OCI-LY7 (cell line): ENCODE data around the gene CCDC78. TPM values are rescaled to one million over a fixed set of nuclear protein-coding genes. Genes with fewer than 3 reads are reported as not detected.

Source experiments
- BruUV-seq: library from RNA; stranded (reverse); fragments of 400-500 nt; replicated peaks from 2 replicates; lab custom pipeline; 2021; lab: Mats Ljungman, UMichigan
- CTCF ChIA-PET: fragments of 300-600 bp; sonication (Branson Sonifier 250); formaldehyde crosslinking; loops from one replicate; lab custom pipeline; 2022; ENCODE audit warnings: antibody characterized with exemption; ENCODE audit not compliant: unreplicated experiment; lab: Charles Lee
- POLR2A ChIA-PET: fragments of 300-600 bp; sonication (Branson Sonifier 250); formaldehyde crosslinking; loops from one replicate; lab custom pipeline; 2022; ENCODE audit warnings: antibody characterized with exemption; lab: Charles Lee
- DNase-seq: peaks from one replicate; pipeline ENCODE4 v3.0.0-alpha.2; 2015; ENCODE audit warnings: low spot score
- H2AFZ ChIP-seq: fragments of 200-600 bp; sonication (generic), shearing (Covaris generic); 2 replicates; pipeline ENCODE4 v1.6.1; 2014; ENCODE audit warnings: mild to moderate bottlenecking, antibody characterized with exemption, low read length, moderate library complexity
- H3K27ac ChIP-seq: fragments of 200-600 bp; sonication (generic); 2 replicates; pipeline ENCODE4 v1.5.1; 2014; ENCODE audit warnings: mixed run types, low read depth, mild to moderate bottlenecking, moderate library complexity, low read length, inconsistent platforms; ENCODE audit not compliant: poor library complexity, severe bottlenecking
- H3K36me3 ChIP-seq: fragments of 200-600 bp; sonication (generic); 2 replicates; pipeline ENCODE4 v1.6.1; 2014; ENCODE audit warnings: mild to moderate bottlenecking, antibody characterized with exemption, low read length, moderate library complexity, mixed read lengths; ENCODE audit not compliant: insufficient read depth
- H3K4me1 ChIP-seq: fragments of 200-600 bp; sonication (generic); 2 replicates; pipeline ENCODE4 v1.5.1; 2014; ENCODE audit warnings: mild to moderate bottlenecking, low read length; ENCODE audit not compliant: insufficient read depth, poor library complexity, severe bottlenecking
- H3K4me2 ChIP-seq: fragments of 200-600 bp; sonication (generic); 2 replicates; pipeline ENCODE4 v1.6.1; 2014; ENCODE audit warnings: mild to moderate bottlenecking, low read length
- H3K4me3 ChIP-seq: fragments of 200-600 bp; sonication (generic); 2 replicates; pipeline ENCODE4 v1.5.1; 2014; ENCODE audit warnings: mild to moderate bottlenecking, low read depth, low read length; ENCODE audit not compliant: poor library complexity, severe bottlenecking
- H3K79me2 ChIP-seq: fragments of 200-600 bp; sonication (generic); 2 replicates; pipeline ENCODE4 v1.6.1; 2016; ENCODE audit warnings: low read depth, mild to moderate bottlenecking, low read length, moderate library complexity, mixed read lengths; ENCODE audit not compliant: insufficient read depth
- H3K9me2 ChIP-seq: fragments of 200-600 bp; sonication (generic); 2 replicates; pipeline ENCODE4 v1.6.1; 2016; ENCODE audit warnings: mild to moderate bottlenecking, low read length, mixed read lengths; ENCODE audit not compliant: insufficient read depth
- H3K9me3 ChIP-seq: fragments of 200-600 bp; sonication (generic); 2 replicates; pipeline ENCODE4 v1.6.1; 2014; ENCODE audit warnings: mild to moderate bottlenecking, mixed run types, low read length, mixed read lengths
- H4K20me1 ChIP-seq: fragments of 200-600 bp; sonication (generic); 2 replicates; pipeline ENCODE4 v1.6.1; 2014; ENCODE audit warnings: mild to moderate bottlenecking, antibody characterized with exemption, low read length, moderate library complexity, mixed read lengths; ENCODE audit not compliant: insufficient read depth
- CTCF ChIP-seq: fragments of 200-600 bp; sonication (generic); conservative IDR thresholded peaks from 2 replicates; pipeline ENCODE4 v1.5.1; 2014; ENCODE audit warnings: mild to moderate bottlenecking, antibody characterized with exemption, low read length, moderate library complexity, mixed read lengths
- EZH2phosphoT487 ChIP-seq: fragments of 200-600 bp; sonication (generic); IDR thresholded peaks from 2 replicates; pipeline ENCODE4 v1.6.1; 2018; ENCODE audit warnings: low read depth, borderline replicate concordance, mild to moderate bottlenecking, mixed run types, antibody characterized with exemption, low read length, moderate library complexity, mixed read lengths
- intact Hi-C: fragments of 100-400 bp; cut with micrococcal nuclease; formaldehyde crosslinking; loops from one replicate; pipeline ENCODE4 v1.10.0; 2022; ENCODE audit not compliant: unreplicated experiment
- total RNA-seq, 2 experiments: library from RNA; depleted of rRNA in 1 of 2; stranded (reverse); fragments of >200 nt in 1 of 2; shearing (Covaris generic) in 1 of 2; gene quantifications; 2 replicates each; pipeline ENCODE4 v1.2.3, GENCODE V29; 2014 to 2022

The CCDC78 gene
- total RNA-seq, 2 experiments from 2014 or later = 25.8 to 57.9 TPM

DNA sequence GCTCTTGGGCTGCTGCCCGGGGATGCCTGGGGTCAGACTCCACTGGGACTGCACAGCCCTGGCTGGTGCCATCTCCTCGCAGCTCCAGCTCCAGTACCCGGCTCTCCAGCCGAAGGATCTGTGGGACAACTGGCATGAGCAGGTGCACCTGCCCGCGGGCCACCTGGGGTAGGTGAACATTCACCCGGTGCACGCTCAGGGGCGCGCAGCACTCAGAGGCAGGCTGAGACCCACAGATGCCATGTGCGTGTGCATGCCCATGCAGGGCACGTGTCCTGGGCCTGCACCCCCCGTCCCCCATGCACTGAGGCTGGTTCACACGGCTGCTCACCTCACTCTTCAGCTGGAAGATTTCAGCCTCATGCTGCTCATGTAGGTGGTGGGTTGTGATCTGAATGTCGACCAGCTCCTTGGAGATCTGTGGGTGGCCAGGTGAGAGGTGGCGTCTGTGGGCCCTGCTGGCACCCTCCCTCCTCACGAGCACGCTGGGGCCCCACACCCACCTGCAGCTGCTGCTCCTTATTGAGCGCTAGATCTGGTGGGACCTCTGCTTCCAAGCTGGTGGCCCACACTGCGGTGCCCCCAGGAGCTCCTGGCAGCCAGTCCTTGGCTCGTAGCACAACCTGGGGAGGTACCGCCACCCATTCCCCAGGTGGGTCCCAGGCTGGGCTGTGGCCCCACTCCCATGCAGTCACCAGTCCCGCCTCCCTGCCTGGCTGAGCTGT lies 618 bp downstream of the CCDC78 start:
- Histone ChIP-seq H3K4me3 (no peak overlapping the region), H3K4me2 (peak overlapping the region; percentile 100), H3K27ac (peak overlapping the region; percentile 71), H4K20me1 (no peaks in the 10 kb centered on the region), H3K36me3 (peaks cover 23% of the 10 kb centered on the region; the same call in 1 of the 2 replicates), H3K4me1 (peaks cover 48% of the 10 kb centered on the region), H3K9me3 (no peaks in the 10 kb centered on the region), H3K9me2 (no peaks in the 10 kb centered on the region), H2AFZ (no peak overlapping the region), H3K79me2 (no peaks in the 10 kb centered on the region)
- POLR2A ChIA-PET = interaction anchor here (1.7 kb wide), 1 partner anchor 11 kb away, joined by 6 read pairs; no protein-coding TSS in a partner anchor
- CTCF ChIA-PET = no interaction called here
- DNase-seq = no peak
- TF ChIP-seq EZH2phosphoT487 (no peak), CTCF (no peak)
- BruUV-seq = no TSS peak
- intact Hi-C loops = no loop called here

- no TSS peak for BruUV-seq
- ChIA-PET POLR2A (interaction anchor here (1.7 kb wide), 1 partner anchor 12 kb away, joined by 6 read pairs; no protein-coding TSS in a partner anchor), CTCF (no interaction called here)
- Histone ChIP-seq H3K4me1 (peaks cover 50% of the 10 kb centered on the region), H2AFZ (no peak overlapping the region), H3K79me2 (no peaks in the 10 kb centered on the region), H3K4me3 (no peak overlapping the region), H3K36me3 (peaks cover 17% of the 10 kb centered on the region; the same call in 1 of the 2 replicates), H4K20me1 (no peaks in the 10 kb centered on the region), H3K9me2 (no peaks in the 10 kb centered on the region), H3K27ac (no peak overlapping the region), H3K4me2 (peak overlapping the region; percentile 27), H3K9me3 (no peaks in the 10 kb centered on the region)
- intact Hi-C loops = no loop called here
- TF ChIP-seq EZH2phosphoT487 (no peak), CTCF (no peak)
- no peak for DNase-seq
Measured at GRCh38 chr16:725041-725376, 1.2 kb downstream of the CCDC78 start.
